HG02938 (cell line): Measurements from ENCODE around the gene TBC1D22A.

ENCODE experiments used
- ATAC-seq: cut with Tn5 transposase; IDR thresholded peaks from one replicate; pipeline ENCODE4 v1.9.1; 2021; ENCODE audit warnings: mild to moderate bottlenecking, moderate library complexity; ENCODE audit not compliant: unreplicated experiment

The TBC1D22A gene

GRCh38 chr22:46875089-46875488, 112.6 kb downstream of the TBC1D22A start:
- ATAC-seq = no peak

- ATAC-seq = no peak
These were observed 114.0 kb downstream of the TBC1D22A start for GRCh38 chr22:46876357-46876934.

- no peak for ATAC-seq
These were observed 115.9 kb downstream of the TBC1D22A start for GRCh38 chr22:46878191-46878948.

- no peak for ATAC-seq
These were observed 116.6 kb downstream of the TBC1D22A start for GRCh38 chr22:46879083-46879482.

- no peak for ATAC-seq
These were observed 119.1 kb downstream of the TBC1D22A start for GRCh38 chr22:46881373-46882118.

GRCh38 chr22:46883092-46883910, 120.9 kb downstream of the TBC1D22A start:
- no peak for ATAC-seq

GRCh38 chr22:46884365-46884764, 121.9 kb downstream of the TBC1D22A start:
- no peak for ATAC-seq

- ATAC-seq = no peak
These were observed 125.5 kb downstream of the TBC1D22A start for GRCh38 chr22:46887978-46888377.

GRCh38 chr22:46890819-46891218, 128.4 kb downstream of the TBC1D22A start:
- no peak for ATAC-seq

GRCh38 chr22:46891382-46891951, 129.0 kb downstream of the TBC1D22A start:
- ATAC-seq = no peak

GRCh38 chr22:46892866-46893265, 130.4 kb downstream of the TBC1D22A start:
- no peak for ATAC-seq

- no peak for ATAC-seq
These were observed 131.0 kb downstream of the TBC1D22A start for GRCh38 chr22:46893281-46894020.

- ATAC-seq = no peak
These were observed 131.7 kb downstream of the TBC1D22A start for GRCh38 chr22:46894081-46894671.

GRCh38 chr22:46894851-46895640, 132.6 kb downstream of the TBC1D22A start:
- ATAC-seq = no peak

GRCh38 chr22:46895753-46896152, 133.3 kb downstream of the TBC1D22A start:
- no peak for ATAC-seq

- no peak for ATAC-seq
These were observed 133.7 kb downstream of the TBC1D22A start for GRCh38 chr22:46896166-46896565.

GRCh38 chr22:46896568-46897245, 134.3 kb downstream of the TBC1D22A start:
- ATAC-seq = no peak

- ATAC-seq = no peak
These were observed 134.8 kb downstream of the TBC1D22A start for GRCh38 chr22:46897246-46897623.
